HepG2 (cell line): ENCODE measurements around the gene SLC22A31. TPM values are rescaled to one million over a fixed set of nuclear protein-coding genes. Genes with fewer than 3 reads are reported as not detected.
A peak's percentile ranks its signal among the peaks of the same experiment; 100 is the strongest.

Source experiments
- ATF7-NPFF ChIP-seq: sonication (generic); formaldehyde crosslinking; IDR thresholded peaks from 2 replicates; pipeline ENCODE4 v1.8.1; 2023; ENCODE audit warnings: mild to moderate bottlenecking, low read depth, missing genetic modification reagents, moderate library complexity
- FOSL2 ChIP-seq: sonication (generic); formaldehyde crosslinking; IDR thresholded peaks from 2 replicates; pipeline ENCODE4 v1.4.0; 2020; ENCODE audit warnings: missing genetic modification reagents
- MATR3 ChIP-seq: sonication (generic); formaldehyde crosslinking; IDR thresholded peaks from 2 replicates; pipeline ENCODE4 v1.4.0; 2020; ENCODE audit warnings: missing genetic modification reagents
- MYC ChIP-seq: sonication (generic); formaldehyde crosslinking; IDR thresholded peaks from 2 replicates; pipeline ENCODE4 v1.9.0; 2021; ENCODE audit warnings: missing genetic modification reagents, borderline replicate concordance
- NFYB ChIP-seq: sonication (generic); formaldehyde crosslinking; IDR thresholded peaks from 2 replicates; pipeline ENCODE4 v1.4.0; 2020; ENCODE audit warnings: missing genetic modification reagents
- RAD21 ChIP-seq: fragments of 450-650 bp; formaldehyde crosslinking; IDR thresholded peaks from 2 replicates; pipeline ENCODE4 v1.5.0; 2020; ENCODE audit warnings: mild to moderate bottlenecking
- SP4 ChIP-seq: sonication (generic); formaldehyde crosslinking; IDR thresholded peaks from 2 replicates; pipeline ENCODE4 v1.8.1; 2023; ENCODE audit warnings: mild to moderate bottlenecking, missing genetic modification reagents
- SPEN ChIP-seq: sonication (generic); formaldehyde crosslinking; IDR thresholded peaks from 2 replicates; pipeline ENCODE4 v1.5.1; 2020; ENCODE audit warnings: low read depth, mild to moderate bottlenecking, missing genetic modification reagents
- XRCC5 ChIP-seq: fragments of 200-400 bp; formaldehyde crosslinking; optimal IDR thresholded peaks from 2 replicates; pipeline ENCODE3; 2017; ENCODE audit warnings: mild to moderate bottlenecking, low read length
- ZMYM4 ChIP-seq: sonication (generic); formaldehyde crosslinking; IDR thresholded peaks from 2 replicates; pipeline ENCODE4 v1.8.1; 2023; ENCODE audit warnings: mild to moderate bottlenecking, missing genetic modification reagents
- ZNF232 ChIP-seq: sonication (generic); formaldehyde crosslinking; IDR thresholded peaks from 2 replicates; pipeline ENCODE4 v1.4.0; 2020; ENCODE audit warnings: missing genetic modification reagents, borderline replicate concordance
- ZNF652 ChIP-seq: IDR thresholded peaks from 2 replicates; pipeline ENCODE4 v1.6.1; 2016; ENCODE audit warnings: low read depth, borderline replicate concordance
- ZSCAN21 ChIP-seq: sonication (generic); formaldehyde crosslinking; IDR thresholded peaks from 2 replicates; pipeline ENCODE4 v1.8.0; 2022; ENCODE audit warnings: mild to moderate bottlenecking, missing genetic modification reagents, moderate library complexity, borderline replicate concordance
- polyA plus RNA-seq, 8 experiments: library from polyadenylated mRNA; depleted of rRNA in 3 of 8; stranded (reverse) in 7 of 8; unstranded in 1 of 8; fragments of >200 nt; fragmentation: Illumina TruSeq in 4 of 8; extraction: Trizol in 4 of 8; gene quantifications; 2 replicates each; pipeline versions ENCODE4 v1.2.1 to v1.2.3, GENCODE V29; 2011 to 2016; ENCODE audit warnings: low read depth in 4 of 8, missing spikeins in 1 of 8, mixed read lengths in 1 of 8; ENCODE audit not compliant: insufficient read depth in 1 of 8
- total RNA-seq, 5 experiments: library from RNA; depleted of rRNA; stranded (reverse); fragments of >200 nt; fragmentation: Illumina TruSeq; extraction: Trizol; gene quantifications; 2 replicates each; pipeline ENCODE4 v1.2.3, GENCODE V29; 2016; ENCODE audit warnings: low read depth in 1 of 5
- TF ChIP-seq, protein P1 (sequence below): sonication (generic); formaldehyde crosslinking; IDR thresholded peaks from 2 replicates; pipeline ENCODE4 v1.5.0; 2020; ENCODE audit warnings: mild to moderate bottlenecking, missing genetic modification reagents, borderline replicate concordance
- TF ChIP-seq, protein P2 (sequence below): sonication (generic); formaldehyde crosslinking; IDR thresholded peaks from 2 replicates; pipeline ENCODE4 v1.5.1; 2020; ENCODE audit warnings: missing genetic modification reagents, mild to moderate bottlenecking, borderline replicate concordance
- TF ChIP-seq, protein P3 (sequence below): sonication (generic); formaldehyde crosslinking; IDR thresholded peaks from 2 replicates; pipeline ENCODE4 v1.8.0; 2022; ENCODE audit warnings: low read depth, missing genetic modification reagents
- TF ChIP-seq, protein P4 (sequence below), 2 experiments: sonication (generic) in 1 of 2; formaldehyde crosslinking in 1 of 2; IDR thresholded peaks; 2 replicates each; pipeline versions ENCODE4 v1.5.1 to v1.6.1; 2011 to 2020; ENCODE audit warnings: borderline replicate concordance in 1 of 2, low read depth in 1 of 2, low read length in 1 of 2, mild to moderate bottlenecking in 1 of 2, missing genetic modification reagents in 1 of 2, moderate library complexity in 1 of 2

The SLC22A31 gene
- total and polyA plus RNA-seq, 2 of the 13 experiments (the other 11 are each of a cell fraction or from before 2014, with no cell fraction given) = 67.3 to 83.3 TPM

DNA sequence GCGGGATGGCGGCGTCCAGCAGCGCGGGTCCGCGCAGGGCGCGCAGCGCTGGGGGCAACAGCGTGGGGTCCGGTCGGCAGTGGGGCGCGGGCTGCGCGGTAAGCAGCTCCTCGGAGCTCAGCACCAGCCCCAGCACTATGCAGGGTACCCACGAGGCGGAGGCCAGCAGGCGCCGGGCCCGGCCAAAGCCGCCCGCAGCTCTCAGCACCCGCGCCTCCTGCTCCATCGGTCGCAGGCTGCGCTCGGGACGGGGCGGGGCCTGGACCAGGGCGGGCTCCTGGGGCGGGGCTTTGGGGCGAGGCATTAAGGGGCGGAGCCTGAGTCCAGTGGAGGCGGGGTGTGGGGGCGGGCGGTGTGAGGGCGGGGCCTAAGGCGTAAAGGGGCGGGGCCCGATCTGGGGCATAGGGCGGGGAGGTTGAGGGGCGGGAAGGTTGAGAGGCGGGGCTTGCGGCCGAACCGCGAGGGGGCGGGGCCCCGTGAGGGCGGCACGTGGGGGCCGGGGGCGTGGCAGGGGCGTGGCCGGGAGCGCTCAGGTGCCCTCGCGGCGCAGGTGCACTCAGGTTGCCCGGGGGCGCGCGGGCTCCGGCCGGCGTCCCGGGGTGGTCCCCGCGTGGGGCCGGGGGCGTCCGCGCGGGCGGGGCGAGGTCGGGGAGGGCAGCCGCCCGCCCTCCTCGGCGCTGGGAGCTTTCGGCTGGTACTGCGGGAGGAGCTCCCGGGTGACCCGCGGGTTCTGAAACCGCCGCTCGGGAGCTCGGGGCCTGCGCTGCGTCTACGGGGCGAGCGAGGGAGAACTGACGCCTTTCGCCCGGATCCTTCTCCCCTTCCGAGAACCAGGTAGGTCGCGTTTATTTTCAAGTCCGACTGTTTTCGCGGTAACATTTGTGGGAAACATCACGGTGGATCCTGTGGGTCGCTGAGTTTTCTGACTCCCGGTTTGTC is 1.4 kb upstream of the SLC22A31 start (continued):
- TF ChIP-seq, protein P1, sequence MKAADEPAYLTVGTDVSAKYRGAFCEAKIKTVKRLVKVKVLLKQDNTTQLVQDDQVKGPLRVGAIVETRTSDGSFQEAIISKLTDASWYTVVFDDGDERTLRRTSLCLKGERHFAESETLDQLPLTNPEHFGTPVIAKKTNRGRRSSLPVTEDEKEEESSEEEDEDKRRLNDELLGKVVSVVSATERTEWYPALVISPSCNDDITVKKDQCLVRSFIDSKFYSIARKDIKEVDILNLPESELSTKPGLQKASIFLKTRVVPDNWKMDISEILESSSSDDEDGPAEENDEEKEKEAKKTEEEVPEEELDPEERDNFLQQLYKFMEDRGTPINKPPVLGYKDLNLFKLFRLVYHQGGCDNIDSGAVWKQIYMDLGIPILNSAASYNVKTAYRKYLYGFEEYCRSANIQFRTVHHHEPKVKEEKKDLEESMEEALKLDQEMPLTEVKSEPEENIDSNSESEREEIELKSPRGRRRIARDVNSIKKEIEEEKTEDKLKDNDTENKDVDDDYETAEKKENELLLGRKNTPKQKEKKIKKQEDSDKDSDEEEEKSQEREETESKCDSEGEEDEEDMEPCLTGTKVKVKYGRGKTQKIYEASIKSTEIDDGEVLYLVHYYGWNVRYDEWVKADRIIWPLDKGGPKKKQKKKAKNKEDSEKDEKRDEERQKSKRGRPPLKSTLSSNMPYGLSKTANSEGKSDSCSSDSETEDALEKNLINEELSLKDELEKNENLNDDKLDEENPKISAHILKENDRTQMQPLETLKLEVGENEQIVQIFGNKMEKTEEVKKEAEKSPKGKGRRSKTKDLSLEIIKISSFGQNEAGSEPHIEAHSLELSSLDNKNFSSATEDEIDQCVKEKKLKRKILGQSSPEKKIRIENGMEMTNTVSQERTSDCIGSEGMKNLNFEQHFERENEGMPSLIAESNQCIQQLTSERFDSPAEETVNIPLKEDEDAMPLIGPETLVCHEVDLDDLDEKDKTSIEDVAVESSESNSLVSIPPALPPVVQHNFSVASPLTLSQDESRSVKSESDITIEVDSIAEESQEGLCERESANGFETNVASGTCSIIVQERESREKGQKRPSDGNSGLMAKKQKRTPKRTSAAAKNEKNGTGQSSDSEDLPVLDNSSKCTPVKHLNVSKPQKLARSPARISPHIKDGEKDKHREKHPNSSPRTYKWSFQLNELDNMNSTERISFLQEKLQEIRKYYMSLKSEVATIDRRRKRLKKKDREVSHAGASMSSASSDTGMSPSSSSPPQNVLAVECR (CRISPR knock-in tag) = peak; percentile 32; the same call in 1 of the 2 replicates
- TF ChIP-seq SPEN (CRISPR knock-in tag) (no peak), SP4 (CRISPR knock-in tag) (peak; percentile 80), ZMYM4 (CRISPR knock-in tag) (no peak), ZNF652 (CRISPR knock-in tag) (no peak), XRCC5 (no peak), ZSCAN21 (CRISPR knock-in tag) (0 out of 2 replicates have a peak, but pooled peaks have one; percentile 34), RAD21 (CRISPR knock-in tag) (peak; percentile 76), MYC (peak; percentile 60), ZNF232 (no peak), FOSL2 (CRISPR knock-in tag) (no peak), NFYB (CRISPR knock-in tag) (no peak), MATR3 (CRISPR knock-in tag) (no peak; the same call in 1 of the 2 replicates), ATF7-NPFF (CRISPR knock-in tag) (peak; percentile 52; the same call in 1 of the 2 replicates)
- TF ChIP-seq, protein P2, sequence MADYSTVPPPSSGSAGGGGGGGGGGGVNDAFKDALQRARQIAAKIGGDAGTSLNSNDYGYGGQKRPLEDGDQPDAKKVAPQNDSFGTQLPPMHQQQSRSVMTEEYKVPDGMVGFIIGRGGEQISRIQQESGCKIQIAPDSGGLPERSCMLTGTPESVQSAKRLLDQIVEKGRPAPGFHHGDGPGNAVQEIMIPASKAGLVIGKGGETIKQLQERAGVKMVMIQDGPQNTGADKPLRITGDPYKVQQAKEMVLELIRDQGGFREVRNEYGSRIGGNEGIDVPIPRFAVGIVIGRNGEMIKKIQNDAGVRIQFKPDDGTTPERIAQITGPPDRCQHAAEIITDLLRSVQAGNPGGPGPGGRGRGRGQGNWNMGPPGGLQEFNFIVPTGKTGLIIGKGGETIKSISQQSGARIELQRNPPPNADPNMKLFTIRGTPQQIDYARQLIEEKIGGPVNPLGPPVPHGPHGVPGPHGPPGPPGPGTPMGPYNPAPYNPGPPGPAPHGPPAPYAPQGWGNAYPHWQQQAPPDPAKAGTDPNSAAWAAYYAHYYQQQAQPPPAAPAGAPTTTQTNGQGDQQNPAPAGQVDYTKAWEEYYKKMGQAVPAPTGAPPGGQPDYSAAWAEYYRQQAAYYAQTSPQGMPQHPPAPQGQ (CRISPR knock-in tag) = no peak
- TF ChIP-seq, protein P3, sequence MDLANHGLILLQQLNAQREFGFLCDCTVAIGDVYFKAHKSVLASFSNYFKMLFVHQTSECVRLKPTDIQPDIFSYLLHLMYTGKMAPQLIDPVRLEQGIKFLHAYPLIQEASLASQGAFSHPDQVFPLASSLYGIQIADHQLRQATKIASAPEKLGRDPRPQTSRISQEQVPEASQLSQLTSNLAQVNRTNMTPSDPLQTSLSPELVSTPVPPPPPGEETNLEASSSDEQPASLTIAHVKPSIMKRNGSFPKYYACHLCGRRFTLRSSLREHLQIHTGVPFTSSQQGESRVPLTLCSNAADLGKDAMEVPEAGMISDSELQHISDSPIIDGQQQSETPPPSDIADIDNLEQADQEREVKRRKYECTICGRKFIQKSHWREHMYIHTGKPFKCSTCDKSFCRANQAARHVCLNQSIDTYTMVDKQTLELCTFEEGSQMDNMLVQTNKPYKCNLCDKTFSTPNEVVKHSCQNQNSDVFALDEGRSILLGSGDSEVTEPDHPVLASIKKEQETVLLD (CRISPR knock-in tag) = 0 out of 2 replicates have a peak, but pooled peaks have one; percentile 27
- TF ChIP-seq, protein P4, sequence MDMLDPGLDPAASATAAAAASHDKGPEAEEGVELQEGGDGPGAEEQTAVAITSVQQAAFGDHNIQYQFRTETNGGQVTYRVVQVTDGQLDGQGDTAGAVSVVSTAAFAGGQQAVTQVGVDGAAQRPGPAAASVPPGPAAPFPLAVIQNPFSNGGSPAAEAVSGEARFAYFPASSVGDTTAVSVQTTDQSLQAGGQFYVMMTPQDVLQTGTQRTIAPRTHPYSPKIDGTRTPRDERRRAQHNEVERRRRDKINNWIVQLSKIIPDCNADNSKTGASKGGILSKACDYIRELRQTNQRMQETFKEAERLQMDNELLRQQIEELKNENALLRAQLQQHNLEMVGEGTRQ (IDR thresholded peaks at IDR 0.05; ENCODE audit: low read depth, low read length) = peak; percentile 20; the same call in 1 of the 2 replicates
- TF ChIP-seq, protein P4 (CRISPR knock-in tag; IDR thresholded peaks at IDR 0.05; ENCODE audit: borderline replicate concordance) = no peak
